Suprapubic skin (tissue), 3 donors: Measurements from ENCODE around the gene SEPHS1.

Source experiments
- CTCF ChIP-seq, 2 donors: fragments of 200-600 bp in 1 of 2; fragments of 450-650 bp in 1 of 2; sonication (generic) in 1 of 2; IDR thresholded peaks; one replicate each; pipeline ENCODE4 v1.5.1; 2016 to 2019; ENCODE audit warnings: antibody characterized with exemption in 2 of 2, mild to moderate bottlenecking in 1 of 2, moderate library complexity in 1 of 2
- POLR2A ChIP-seq, 2 donors: fragments of 450-650 bp; IDR thresholded peaks; one replicate each; pipeline ENCODE4 v1.6.1; 2017; ENCODE audit warnings: antibody characterized with exemption in 2 of 2, mild to moderate bottlenecking in 2 of 2, moderate library complexity in 2 of 2

GRCh38 chr10:13321576-13321975, 26.5 kb downstream of the SEPHS1 start:
- no peak for TF ChIP-seq POLR2A (IDR thresholded peaks at IDR 0.05)
- no peak for TF ChIP-seq CTCF (IDR thresholded peaks at IDR 0.05)
